ENCODE data around the gene LONP1.
"Not testable (repeated sequence)": the region's sequence is repeated elsewhere in the genome, so short reads cannot be mapped to it uniquely, and the experiment has no call there.

Gene LONP1

DNA sequence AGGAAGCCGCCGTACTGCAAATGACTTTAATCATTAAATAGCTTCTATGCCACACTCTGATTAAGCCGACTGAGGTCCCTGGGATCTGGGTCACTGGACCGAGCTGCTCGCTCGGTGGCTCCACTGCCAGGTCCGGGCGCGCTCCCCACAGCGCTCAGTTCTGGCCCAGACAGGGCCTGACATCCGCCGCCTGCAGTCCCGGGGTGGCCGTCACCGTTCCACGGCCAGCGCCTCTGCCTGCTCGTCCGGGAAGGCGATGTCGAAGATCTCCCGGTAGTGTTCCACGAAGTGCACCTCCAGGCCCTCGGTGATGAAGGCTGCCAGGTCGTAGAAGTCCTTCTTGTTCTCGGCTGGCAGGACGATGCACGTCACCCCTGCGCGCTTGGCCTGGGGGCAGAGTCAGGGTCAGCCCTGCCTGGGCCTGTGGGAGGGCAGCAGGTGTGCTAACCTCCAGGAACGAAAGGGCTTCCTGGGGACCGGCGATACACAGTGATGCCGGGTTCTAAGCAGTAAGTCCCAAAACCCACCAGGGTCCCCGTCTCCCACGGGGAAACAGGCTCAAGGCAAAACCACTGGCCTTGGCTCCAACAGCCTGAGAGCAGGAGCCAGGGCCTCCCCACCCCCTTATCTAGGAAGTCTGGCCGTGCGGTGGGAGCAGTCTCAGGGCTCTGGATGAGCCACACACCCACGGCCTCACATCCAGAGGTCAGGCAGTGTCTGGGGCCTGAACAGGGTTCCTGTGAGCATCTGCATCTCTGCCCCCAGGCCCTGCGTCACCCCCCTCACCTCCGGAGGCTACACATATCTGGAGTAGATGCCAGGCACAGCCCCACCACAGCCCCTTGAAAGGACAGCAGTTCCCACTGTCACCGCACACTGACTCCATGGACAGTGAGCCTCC lies 27.9 kb downstream of the LONP1 start:
- peak in 1 of 2 experiments; percentile 55 for DNase-seq

DNA sequence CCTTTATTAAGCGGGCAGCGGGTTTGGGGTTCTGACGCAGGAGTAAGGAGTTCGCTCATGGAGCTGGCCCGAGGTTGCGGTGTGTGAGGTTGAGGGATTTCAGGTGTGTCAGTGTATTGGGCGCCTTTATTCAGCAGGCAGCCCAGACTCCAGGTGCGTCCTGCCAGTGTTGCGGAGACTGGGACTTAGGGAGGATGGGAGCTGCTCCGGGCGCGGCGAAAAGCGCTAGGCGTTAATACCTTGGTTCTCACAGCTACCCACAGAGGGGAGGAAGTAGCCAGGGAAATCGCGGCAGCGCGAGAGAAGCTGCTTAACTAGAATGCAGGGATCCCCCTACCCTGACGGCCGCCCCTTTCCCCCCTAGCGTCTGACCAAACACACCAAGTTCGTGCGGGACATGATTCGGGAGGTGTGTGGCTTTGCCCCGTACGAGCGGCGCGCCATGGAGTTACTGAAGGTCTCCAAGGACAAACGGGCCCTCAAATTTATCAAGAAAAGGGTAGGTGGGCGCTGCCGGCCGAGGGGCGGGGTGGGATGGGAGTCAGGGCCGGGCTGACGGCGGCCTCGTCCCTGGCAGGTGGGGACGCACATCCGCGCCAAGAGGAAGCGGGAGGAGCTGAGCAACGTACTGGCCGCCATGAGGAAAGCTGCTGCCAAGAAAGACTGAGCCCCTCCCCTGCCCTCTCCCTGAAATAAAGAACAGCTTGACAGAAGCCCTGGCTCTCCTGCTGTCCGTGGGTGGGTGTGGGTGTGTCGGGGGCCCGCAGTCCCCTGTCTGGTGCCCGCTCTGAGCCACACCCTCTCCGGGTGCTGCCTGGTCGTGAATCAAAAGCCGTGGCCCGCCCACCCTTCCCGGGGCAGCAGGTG lies 28.8 kb downstream of the LONP1 start:
- peak; percentile 78 to 83 for DNase-seq

DNA sequence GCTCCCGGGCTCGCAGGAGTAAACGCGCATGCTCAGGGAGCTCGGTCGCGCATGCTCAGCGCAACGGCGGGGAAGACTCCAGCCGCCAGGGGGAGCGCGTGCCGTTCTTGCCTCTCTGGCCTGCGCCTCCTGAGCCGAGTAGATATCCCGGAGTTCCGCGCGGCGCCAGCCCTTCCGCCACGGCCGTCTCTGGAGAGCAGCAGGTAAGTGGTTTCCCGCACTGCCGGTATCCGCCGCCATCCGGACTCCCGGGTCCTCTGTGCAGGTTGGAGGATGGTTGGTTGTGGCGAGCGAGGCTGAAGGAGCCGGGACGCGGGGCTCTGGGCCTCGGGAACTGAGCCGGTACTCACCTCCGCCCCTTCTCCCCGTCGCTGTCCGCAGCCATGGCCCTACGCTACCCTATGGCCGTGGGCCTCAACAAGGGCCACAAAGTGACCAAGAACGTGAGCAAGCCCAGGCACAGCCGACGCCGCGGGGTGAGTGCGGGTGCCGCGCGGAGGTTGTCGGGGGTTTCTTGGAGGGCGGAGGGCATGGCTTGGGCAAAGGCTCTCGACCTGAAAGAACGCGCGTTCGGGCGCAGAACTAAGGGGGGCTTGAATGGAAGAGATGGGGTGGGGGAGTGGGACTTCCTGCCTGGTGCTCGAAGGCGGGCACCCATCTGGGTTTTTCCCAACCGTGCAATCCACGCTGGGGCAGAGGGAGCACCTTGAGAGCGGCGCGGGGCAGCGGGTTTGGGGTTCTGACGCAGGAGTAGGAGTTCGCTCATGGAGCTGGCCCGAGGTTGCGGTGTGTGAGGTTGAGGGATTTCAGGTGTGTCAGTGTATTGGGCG lies 29.6 kb downstream of the LONP1 start, which contains the start of gene RPL36:
Gene RPL36, plus strand, starts transcription at position 171 of the 830 bp plus-strand sequence. Its CDS starts 213 bp downstream, at position 384.
- DNase-seq = peak; percentile 100

DNA sequence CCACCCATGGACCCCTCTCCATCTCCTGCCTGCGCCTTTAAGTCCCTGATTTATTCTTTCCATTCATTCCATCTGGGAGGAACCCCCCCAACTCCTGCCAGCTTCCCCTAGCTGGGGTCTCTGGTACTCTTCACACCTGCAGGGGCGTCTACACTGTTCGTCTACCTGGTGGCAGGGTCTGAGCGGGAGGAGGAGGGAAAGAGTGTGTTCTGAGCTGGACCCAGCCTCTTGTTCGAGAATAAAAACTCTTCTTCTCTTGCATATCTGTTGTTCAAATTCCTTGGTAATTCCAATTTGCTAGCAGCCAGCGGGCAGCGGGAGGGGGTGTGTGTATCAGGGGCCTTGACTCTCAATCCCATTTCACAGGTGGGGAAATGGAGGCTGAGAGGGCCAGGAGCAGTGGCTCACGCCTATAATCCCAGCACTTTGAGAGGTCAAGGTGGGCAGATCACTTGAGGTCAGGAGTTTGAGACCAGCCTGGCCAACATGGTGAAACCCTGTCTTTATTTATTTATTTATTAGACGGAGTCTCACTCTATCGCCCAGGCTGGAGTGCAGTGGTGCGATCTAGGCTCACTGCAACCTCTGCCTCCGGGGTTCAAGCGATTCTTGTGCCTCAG lies 31.6 kb downstream of the LONP1 start:
- DNase-seq = not testable (repeated sequence)

DNA sequence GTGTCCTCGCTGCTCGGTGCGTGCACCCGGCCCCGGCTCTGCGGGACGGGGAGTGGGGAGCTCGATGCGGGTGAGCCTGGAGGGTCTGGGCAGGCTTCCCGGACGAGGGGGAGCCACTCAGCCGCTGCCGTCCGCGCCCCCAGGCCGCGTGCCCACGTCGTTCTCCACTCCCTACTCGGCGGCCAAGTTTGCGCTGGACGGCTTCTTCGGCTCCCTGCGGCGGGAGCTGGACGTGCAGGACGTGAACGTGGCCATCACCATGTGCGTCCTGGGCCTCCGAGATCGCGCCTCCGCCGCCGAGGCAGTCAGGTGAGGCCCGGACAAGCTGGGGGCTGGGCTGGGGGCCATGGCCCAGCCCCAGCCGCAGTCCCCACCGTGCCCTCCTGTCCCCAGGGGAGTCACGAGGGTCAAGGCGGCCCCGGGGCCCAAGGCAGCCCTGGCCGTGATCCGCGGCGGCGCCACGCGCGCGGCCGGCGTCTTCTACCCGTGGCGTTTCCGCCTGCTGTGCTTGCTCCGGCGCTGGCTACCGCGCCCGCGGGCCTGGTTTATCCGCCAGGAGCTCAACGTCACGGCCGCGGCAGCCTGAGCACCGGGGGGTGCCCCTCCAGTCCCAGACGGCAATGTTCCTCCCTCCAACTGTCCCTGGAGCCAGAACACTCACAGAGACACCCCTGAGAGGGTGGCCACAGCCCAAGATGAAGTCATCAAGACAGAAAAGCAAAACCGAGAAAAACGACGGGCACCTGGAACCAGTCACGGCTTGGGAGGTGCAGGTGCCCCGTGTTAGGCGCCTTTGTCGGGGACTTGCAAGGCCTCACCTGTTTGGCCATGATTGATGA lies 32.4 kb downstream of the LONP1 start:
- no peak for DNase-seq

DNA sequence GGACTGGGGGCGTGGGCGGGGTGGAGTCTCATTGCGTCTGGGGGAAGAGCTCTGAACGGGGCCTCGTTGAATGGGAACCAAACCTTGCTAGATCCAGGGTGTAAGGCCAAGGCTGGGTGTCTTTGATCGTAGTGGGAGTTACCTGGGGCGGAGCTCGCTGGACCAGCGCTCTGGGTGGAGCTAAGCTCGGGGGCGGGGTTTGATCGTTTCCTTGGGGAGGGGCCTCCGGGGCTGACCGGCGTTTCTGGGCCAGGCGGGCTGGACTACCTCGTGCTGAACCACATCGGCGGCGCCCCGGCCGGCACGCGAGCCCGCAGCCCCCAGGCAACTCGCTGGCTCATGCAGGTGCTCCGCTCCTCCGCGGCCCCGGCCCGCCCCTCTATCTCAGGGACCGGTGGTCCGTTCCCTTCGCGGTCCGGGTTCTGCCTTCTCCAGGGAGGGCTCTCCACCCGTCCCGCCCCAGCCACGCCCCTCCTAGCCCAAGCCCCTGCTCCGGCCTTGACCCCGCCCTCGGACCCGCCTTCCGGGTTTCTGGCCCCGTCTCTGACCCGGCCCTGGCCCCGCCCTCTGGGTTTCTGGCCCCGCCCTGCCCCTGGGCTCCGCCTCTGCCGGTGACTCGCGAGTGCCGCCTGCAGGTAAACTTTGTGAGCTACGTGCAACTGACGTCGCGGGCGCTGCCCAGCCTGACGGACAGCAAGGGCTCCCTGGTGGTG lies 33.1 kb downstream of the LONP1 start:
- peak; percentile 100 for DNase-seq

DNA sequence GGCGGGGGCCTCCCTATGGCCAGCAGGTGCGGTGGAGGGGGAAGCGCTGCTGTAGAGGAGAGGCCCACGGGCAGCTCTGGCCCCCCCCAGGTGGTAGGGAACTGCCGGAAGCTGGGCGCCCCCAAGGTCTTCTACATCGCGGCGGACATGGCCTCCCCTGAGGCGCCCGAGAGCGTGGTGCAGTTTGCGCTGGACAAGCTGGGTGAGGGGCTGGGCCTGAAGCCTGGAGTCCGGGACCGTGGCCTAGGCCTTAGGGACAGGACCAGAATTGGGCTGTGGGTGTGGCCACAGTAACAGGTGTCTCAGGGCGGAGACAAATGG lies 33.7 kb downstream of the LONP1 start:
- DNase-seq = no peak

DNA sequence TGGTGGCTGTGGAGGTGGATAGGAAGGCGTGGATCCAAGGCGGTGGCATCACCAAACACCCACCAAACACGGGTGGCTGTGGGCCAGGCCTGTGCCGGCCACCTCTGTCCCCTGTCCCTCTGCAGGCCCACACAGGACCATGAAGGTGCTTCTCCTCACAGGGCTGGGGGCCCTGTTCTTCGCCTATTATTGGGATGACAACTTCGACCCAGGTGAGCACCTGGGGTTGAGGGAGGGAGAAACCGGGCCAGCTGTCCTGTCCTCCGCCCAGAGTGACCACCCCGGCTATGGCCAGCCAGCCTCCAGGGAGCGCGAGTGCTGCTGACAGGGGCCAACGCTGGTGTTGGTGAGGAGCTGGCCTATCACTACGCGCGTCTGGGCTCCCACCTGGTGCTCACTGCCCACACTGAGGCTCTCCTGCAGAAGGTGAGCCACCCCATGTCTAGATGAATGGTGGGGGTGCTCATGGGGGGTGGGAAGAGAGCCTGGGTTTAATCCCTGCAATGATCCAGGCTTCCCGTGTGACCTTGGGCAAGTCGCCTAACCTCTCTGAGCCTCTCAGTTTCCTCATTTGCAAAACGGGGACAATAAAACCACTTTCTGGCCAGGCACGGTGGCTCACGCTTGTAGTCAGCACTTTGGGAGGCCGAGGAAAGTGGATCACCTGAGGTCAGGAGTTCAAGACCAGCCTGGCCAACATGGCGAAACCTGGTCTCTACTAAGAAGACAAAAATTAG lies 35.1 kb downstream of the LONP1 start:
- DNase-seq = no peak

DNA sequence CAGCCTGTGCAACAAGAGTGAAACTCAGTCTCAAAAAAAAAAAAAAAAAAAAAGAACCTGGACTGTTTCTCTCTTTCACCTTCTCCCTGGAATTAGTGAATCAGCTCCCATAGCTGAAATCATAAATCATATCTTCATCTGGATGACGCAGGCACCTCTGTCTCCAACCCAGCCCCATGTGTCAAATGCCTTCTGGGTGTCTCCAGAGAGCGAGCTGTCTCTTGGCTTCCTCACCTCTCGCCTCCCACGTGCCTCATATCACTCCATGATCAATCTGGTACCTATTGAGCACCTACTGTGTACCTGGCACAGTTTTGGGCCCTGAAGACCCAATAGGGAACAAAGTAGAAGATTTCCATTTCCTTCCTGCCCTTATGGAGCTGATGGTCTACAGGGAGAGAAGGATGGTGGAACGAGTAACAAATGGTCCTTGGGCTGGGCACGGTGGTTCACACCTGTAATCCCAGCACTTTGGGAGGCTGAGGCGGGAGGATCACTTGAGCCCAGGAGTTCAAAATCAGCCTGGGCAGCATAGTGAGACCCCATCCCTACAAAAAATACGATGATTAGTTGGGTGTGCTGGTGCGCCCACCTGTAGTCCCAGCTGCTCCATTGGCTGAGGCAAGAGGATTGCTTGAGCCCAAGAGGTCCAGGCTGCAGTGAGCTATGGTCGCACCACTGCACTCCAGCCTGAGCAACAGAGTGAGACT lies 36.6 kb downstream of the LONP1 start:
- DNase-seq = no peak

DNA sequence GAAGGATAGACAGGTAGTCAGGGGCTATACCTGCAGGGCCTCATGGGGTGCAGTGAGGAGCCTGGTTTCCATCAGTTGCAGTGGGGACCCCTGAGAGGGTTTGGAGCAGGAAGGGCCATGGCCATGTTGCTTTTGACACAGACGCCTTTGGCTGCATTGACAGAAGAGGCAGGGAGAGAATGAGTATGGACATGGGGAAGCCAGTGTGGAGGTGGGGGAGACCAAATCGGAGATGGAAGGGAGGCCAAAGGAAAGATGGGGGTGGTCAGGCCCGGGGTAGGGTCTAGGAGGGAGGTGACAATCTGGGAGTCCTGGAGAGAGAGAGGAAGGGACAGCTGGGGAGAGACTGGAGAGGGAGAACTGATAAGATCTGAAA lies 37.9 kb downstream of the LONP1 start:
- no peak for DNase-seq

- DNase-seq = no peak
Measured at GRCh38 chr19:5681391-5682106, 38.4 kb downstream of the LONP1 start.

DNA sequence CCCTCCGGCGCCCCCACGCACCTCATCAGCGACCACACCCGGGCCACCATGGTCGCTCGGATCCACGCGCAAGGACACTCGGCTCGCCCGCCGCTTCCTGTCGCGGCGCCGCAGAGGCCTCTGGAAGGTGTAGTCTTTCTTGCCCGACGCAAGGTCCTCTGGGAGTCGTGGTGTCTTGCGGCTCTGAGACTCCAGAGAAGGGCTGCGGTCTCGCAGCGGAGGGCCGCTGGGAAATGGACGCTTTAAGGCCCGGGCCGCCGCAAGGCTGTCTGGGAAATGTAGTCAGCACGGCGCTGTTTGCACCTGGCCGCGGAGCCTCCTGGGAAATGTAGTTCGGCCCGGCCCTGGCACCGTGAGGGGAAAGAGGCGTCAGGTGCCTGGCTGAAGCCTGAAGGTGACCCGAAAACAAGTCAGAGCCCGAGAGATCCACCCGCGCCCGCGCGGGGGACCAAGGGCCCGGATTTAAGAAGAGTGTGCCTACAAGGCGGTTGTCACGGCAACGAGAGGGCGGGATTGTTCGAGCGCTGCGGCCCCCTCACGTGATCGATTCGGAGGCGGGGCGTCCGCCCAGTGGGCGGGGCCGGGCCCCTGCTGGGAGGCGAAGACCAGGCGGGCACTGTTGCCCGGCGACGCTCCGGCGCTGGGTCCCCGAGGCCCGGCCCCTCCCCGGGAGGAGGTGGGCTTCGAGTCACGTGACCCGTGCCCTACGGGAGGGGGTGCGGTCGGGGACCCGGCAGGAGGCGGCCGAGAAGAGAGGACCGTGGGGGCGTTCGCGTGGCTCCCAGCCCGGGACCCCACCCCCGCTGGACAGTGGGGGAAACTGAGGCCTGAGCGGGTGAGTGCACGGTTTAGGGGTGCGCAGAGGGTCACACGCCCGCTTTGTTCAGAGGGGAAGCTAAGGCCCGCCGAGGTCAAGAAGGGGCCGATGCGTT lies 39.2 kb downstream of the LONP1 start, which contains the start of the genes HSD11B1L and MICOS13:
Gene HSD11B1L, plus strand, starts transcription at position 591 of the 932 bp plus-strand sequence. CDS start 3,806 bp downstream, outside the sequence.
Gene MICOS13, minus strand, starts transcription at position 80 of the 932 bp plus-strand sequence. Its CDS starts 30 bp downstream, at position 50.
- DNase-seq = peak; percentile 97 to 98

DNA sequence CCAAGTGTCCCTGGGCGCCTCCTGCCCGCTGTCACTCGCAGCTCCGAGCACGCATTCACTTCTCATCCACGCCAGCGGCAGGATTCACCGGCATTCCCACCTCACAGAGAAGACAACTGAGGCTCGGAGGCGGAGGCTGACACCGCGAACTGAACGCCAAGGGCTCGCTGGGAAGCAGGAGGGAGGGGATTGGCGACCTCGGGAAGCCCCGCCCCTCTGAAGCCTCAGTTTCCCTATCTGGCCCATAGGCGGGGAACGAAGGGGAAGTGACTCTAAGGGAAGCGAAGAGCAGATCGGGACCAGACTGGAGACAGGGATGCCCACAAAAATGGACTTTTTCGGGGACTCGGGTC lies 39.9 kb downstream of the LONP1 start:
- no peak for DNase-seq

DNA sequence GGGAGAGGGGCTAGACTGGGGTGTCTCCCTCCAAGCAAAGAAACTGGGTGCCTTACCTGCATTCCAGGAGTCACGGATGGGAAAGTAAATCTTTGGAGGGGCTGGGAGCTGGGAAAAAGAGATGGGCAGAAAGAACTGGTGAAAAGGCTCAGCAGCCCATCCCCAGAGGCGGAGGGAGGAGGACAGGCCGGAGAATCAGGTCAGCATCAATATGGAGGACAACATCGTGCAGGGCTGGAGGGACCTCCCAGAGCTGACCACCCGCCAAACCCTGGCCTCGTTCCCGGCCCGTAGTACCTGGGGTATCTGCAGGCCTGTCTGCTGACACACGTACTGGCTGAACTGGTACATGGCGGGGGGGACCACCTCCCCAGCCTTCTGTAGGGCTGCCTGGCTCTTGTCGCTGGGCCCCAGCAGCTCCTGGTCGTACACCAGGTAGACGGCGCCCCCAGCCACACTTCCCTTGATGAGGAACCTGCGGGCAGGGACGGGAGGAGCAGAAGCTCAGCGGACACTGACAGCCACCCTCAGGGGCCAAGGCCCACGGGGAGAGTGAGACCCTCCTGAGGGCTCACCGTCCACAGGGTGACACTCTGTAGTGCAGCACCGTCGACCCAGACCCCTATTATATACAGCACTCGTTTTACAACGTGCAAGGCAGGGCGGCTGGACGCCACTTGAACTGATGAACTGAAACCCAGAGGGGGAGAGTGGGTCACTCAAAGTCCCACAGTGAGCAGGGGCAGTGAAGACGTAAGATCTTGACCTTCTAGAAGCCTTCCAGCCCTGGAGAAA lies 40.5 kb downstream of the LONP1 start:
- DNase-seq = peak in 1 of 2 experiments; percentile 45

DNA sequence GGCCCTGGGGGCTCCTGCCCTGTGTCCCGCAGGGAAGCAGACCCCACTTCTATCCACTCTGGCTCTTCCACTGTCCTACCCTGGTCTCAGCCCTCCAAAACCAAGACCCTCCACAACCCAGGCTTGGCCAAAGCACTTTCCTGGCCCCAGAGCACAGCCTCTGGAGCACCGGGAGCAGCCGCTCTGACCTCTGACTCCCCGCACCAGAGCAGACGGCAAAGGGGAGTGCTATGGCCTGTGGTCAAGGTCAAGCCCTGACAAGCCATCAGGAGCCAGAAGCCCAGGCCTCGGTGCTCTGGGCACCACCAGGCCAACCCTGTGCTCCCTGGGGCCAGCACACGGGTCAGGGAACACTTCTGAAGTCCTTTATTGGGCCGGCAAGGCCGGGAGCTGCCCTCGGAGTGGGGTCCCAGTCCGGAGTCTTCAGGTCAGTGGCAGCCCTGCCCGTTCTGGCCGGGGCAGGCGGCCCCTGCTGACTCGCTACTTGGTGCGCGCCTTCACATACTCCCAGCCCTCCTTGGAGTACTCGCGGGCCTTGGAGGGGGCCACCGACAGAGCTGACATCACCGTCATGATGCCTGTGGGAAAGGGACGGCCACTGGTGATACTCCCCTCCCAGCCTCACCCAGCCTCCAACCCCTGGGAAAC lies 41.8 kb downstream of the LONP1 start:
- no peak for DNase-seq

- DNase-seq = no peak
Measured at GRCh38 chr19:5677580-5677979, 42.4 kb downstream of the LONP1 start.
